Gastrocnemius medialis (tissue), 4 donors: ENCODE measurements around the gene SELENOM. TPM values are rescaled to one million over a fixed set of nuclear protein-coding genes. Genes with fewer than 3 reads are reported as not detected.

Experiments
- ATAC-seq, 2 donors: fragments of 150-250 bp; one replicate each; pipeline ENCODE4 v1.9.1; 2016
- DNase-seq, 2 donors: peaks; one replicate each; pipeline ENCODE4 v3.0.0-alpha.2; 2019
- H3K27ac ChIP-seq, 4 donors: fragments of 200-600 bp; sonication (generic); 1 replicate in 1 of 4; 2 replicates in 3 of 4; pipeline ENCODE4 v1.5.1; 2016 to 2018; ENCODE audit warnings: mild to moderate bottlenecking in 2 of 4, moderate library complexity in 1 of 4
- H3K27me3 ChIP-seq, 3 donors: fragments of 200-600 bp; sonication (generic) in 2 of 3; 1 replicate in 1 of 3; 2 replicates in 2 of 3; pipeline versions ENCODE4 v1.5.1 to v1.6.0; 2016 to 2019; ENCODE audit warnings: mild to moderate bottlenecking in 1 of 3, moderate library complexity in 1 of 3
- H3K36me3 ChIP-seq, 2 donors: fragments of 200-600 bp; sonication (generic) in 1 of 2; one replicate each; pipeline ENCODE4 v1.5.1; 2017 to 2018
- H3K4me1 ChIP-seq, 2 donors: fragments of 200-600 bp; sonication (generic) in 1 of 2; one replicate each; pipeline ENCODE4 v1.5.1; 2016 to 2017; ENCODE audit warnings: mild to moderate bottlenecking in 2 of 2
- H3K4me3 ChIP-seq, 4 donors: fragments of 200-600 bp; sonication (generic) in 3 of 4; 1 replicate in 1 of 4; 2 replicates in 3 of 4; pipeline ENCODE4 v1.5.1; 2016 to 2019; ENCODE audit warnings: mild to moderate bottlenecking in 2 of 4
- H3K9me3 ChIP-seq, 3 donors: fragments of 200-600 bp; sonication (generic) in 2 of 3; 1 replicate in 1 of 3; 2 replicates in 2 of 3; pipeline ENCODE4 v1.5.1; 2016 to 2019
- CTCF ChIP-seq, 5 experiments: fragments of 450-650 bp in 3 of 5; fragments of 200-600 bp in 2 of 5; sonication (generic) in 2 of 5; IDR thresholded peaks in 4 of 5; conservative IDR thresholded peaks in 1 of 5; 1 replicate in 4 of 5; 2 replicates in 1 of 5; pipeline ENCODE4 v1.5.1; 2016 to 2019; ENCODE audit warnings: antibody characterized with exemption in 5 of 5, mild to moderate bottlenecking in 3 of 5, moderate library complexity in 3 of 5
- POLR2A ChIP-seq, 2 donors: fragments of 450-650 bp; IDR thresholded peaks; one replicate each; pipeline ENCODE4 v1.6.1; 2017; ENCODE audit warnings: antibody characterized with exemption in 2 of 2, mild to moderate bottlenecking in 2 of 2, moderate library complexity in 2 of 2
- in situ Hi-C, 4 donors: fragments of 200-750 bp; cut with MboI; loops; one replicate each; pipeline versions ENCODE4 v1.15.0 to v1.8.0; 2017; ENCODE audit warnings: low sequenced_read_pairs in 4 of 4
- intact Hi-C: fragments of 100-400 bp; cut with DNase I; formaldehyde crosslinking; loops from one replicate; pipeline ENCODE4 v1.15.1; 2023; ENCODE audit warnings: low total_unique reads
- total RNA-seq, 4 donors: library from RNA; depleted of rRNA; stranded (reverse); fragments of >200 nt; gene quantifications; one replicate each; pipeline versions ENCODE4 v1.1.0 to v1.2.3, GENCODE V29; 2016

The SELENOM gene
- total RNA-seq, 4 donors from 2014 or later = 144 to 184 (median 157) TPM

GRCh38 chr22:31144223-31144622 lies 36.9 kb upstream of the SELENOM start:
- no peak for TF ChIP-seq POLR2A (IDR thresholded peaks at IDR 0.05)
- no peak for TF ChIP-seq CTCF (IDR thresholded peaks at IDR 0.05 in 4 of 5, conservative IDR thresholded peaks at IDR 0.05 in 1 of 5)
- no peaks in the 10 kb centered on the region for H3K9me3 ChIP-seq
- in situ Hi-C loops (loop anchor here in 2 of 4 donors (10.0 to 25.0 kb wide), 2 partner anchors 189 to 382 kb away; no protein-coding TSS in a partner anchor), intact Hi-C loops (no loop called here)
- DNase-seq (no peak), ATAC-seq (no peak)
- H3K4me1 ChIP-seq = peaks cover 0 to 9% of the 10 kb centered on the region in 2 donors
- no peak overlapping the region for H3K27ac ChIP-seq
- H3K27me3 ChIP-seq = peaks cover 0 to 4% (median 0%) of the 10 kb centered on the region in 3 donors
- no peak overlapping the region for H3K4me3 ChIP-seq
- H3K36me3 ChIP-seq = no peaks in the 10 kb centered on the region

GRCh38 chr22:31143537-31143936 lies 36.2 kb upstream of the SELENOM start:
- H3K9me3 ChIP-seq = no peaks in the 10 kb centered on the region
- in situ Hi-C loops (loop anchor here in 2 of 4 donors (10.0 to 25.0 kb wide), 2 partner anchors 189 to 381 kb away; no protein-coding TSS in a partner anchor), intact Hi-C loops (no loop called here)
- TF ChIP-seq POLR2A (IDR thresholded peaks at IDR 0.05) (no peak), CTCF (IDR thresholded peaks at IDR 0.05 in 4 of 5, conservative IDR thresholded peaks at IDR 0.05 in 1 of 5) (no peak)
- H3K4me3 ChIP-seq = no peak overlapping the region
- H3K27ac ChIP-seq = no peak overlapping the region
- peaks cover 0 to 2% of the 10 kb centered on the region in 2 donors for H3K4me1 ChIP-seq
- H3K36me3 ChIP-seq = no peaks in the 10 kb centered on the region
- DNase-seq (no peak), ATAC-seq (no peak)
- H3K27me3 ChIP-seq = peaks cover 0 to 4% (median 0%) of the 10 kb centered on the region in 3 donors

- peaks cover 0 to 4% (median 0%) of the 10 kb centered on the region in 3 donors for H3K27me3 ChIP-seq
- in situ Hi-C loops (loop anchor here in 2 of 4 donors (10.0 to 25.0 kb wide), 2 partner anchors 188 to 381 kb away; no protein-coding TSS in a partner anchor), intact Hi-C loops (no loop called here)
- ATAC-seq (no peak), DNase-seq (no peak)
- no peaks in the 10 kb centered on the region for H3K36me3 ChIP-seq
- no peak overlapping the region for H3K27ac ChIP-seq
- H3K4me3 ChIP-seq = no peak overlapping the region
- TF ChIP-seq POLR2A (IDR thresholded peaks at IDR 0.05) = no peak
- no peak for TF ChIP-seq CTCF (IDR thresholded peaks at IDR 0.05 in 4 of 5, conservative IDR thresholded peaks at IDR 0.05 in 1 of 5)
- H3K4me1 ChIP-seq = no peaks in the 10 kb centered on the region
- H3K9me3 ChIP-seq = no peaks in the 10 kb centered on the region
Observed at GRCh38 chr22:31143038-31143437, 35.7 kb upstream of the SELENOM start.

DNA sequence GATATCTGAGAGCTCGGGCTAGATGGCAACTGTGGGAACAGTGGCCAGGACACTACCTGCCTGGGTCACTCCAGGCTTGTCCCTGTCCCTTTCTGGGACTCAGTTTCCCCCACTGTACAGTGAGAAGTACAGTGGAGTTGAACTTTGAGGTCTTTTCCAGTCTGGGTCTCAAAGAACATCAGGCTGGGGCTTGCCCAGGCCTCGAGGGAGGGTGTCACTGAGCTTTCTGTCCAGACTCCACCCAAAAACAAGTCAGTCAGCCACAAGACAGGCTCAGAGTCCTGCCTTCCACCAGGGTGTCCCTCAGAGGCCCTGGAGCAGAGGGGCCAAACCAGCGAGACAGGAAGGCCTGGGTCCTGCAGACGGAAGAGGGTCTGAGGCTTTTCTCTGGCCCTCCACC lies 34.9 kb upstream of the SELENOM start:
- Histone ChIP-seq H3K4me3 (no peak overlapping the region), H3K27me3 (peaks cover 0 to 4% (median 0%) of the 10 kb centered on the region in 3 donors), H3K9me3 (no peaks in the 10 kb centered on the region), H3K4me1 (no peaks in the 10 kb centered on the region), H3K36me3 (no peaks in the 10 kb centered on the region), H3K27ac (no peak overlapping the region)
- intact Hi-C loops = no loop called here
- in situ Hi-C loops = loop anchor here in 2 of 4 donors (10.0 to 25.0 kb wide), 2 partner anchors 187 to 380 kb away; no protein-coding TSS in a partner anchor
- DNase-seq = no peak
- TF ChIP-seq CTCF (IDR thresholded peaks at IDR 0.05 in 4 of 5, conservative IDR thresholded peaks at IDR 0.05 in 1 of 5) (no peak), POLR2A (IDR thresholded peaks at IDR 0.05) (no peak)
- ATAC-seq = no peak
